CD4-positive, alpha-beta T cell (primary cell): ENCODE data around the gene ADGRA3. TPM values are rescaled to one million over a fixed set of nuclear protein-coding genes. Genes with fewer than 3 reads are reported as not detected.

Source experiments
- ATAC-seq: fragments of 200-7000 bp; cut with Tn5 transposase; one replicate; pipeline ENCODE4 v1.10.0; 2022; ENCODE audit warnings: mild to moderate bottlenecking; ENCODE audit not compliant: poor library complexity
- CTCF ChIA-PET: fragments of 350-600 bp; sonication (Branson Sonifier 250); formaldehyde crosslinking; loops from one replicate; lab custom pipeline; 2021; ENCODE audit warnings: antibody characterized with exemption, inconsistent platforms; lab: Charles Lee
- POLR2A ChIA-PET: fragments of 350-600 bp; sonication (Branson Sonifier 250); formaldehyde crosslinking; loops from one replicate; lab custom pipeline; 2021; ENCODE audit warnings: antibody characterized with exemption, inconsistent platforms; lab: Charles Lee
- DNase-seq, 14 experiments: peaks; one replicate each; pipeline ENCODE4 v3.0.0-alpha.2; 2013 to 2020; ENCODE audit warnings: mixed read lengths in 2 of 14
- H3K27ac ChIP-seq, 2 donors: one replicate each; pipeline versions ENCODE4 v1.5.1 to v1.7.0; 2013; ENCODE audit warnings: low read length in 2 of 2, low read depth in 1 of 2, mild to moderate bottlenecking in 1 of 2
- H3K27me3 ChIP-seq, 2 experiments: 1 replicate in 1 of 2; 2 replicates in 1 of 2; pipeline versions ENCODE4 v1.6.1 to v1.7.0; 2013; ENCODE audit warnings: low read length in 2 of 2, control low read depth in 1 of 2, mild to moderate bottlenecking in 1 of 2, moderate library complexity in 1 of 2; ENCODE audit not compliant: insufficient read depth in 2 of 2, control insufficient read depth in 1 of 2
- H3K36me3 ChIP-seq: one replicate; pipeline ENCODE4 v1.6.1; 2013; ENCODE audit warnings: low read length, control low read depth; ENCODE audit not compliant: insufficient read depth
- H3K4me1 ChIP-seq: one replicate; pipeline ENCODE4 v1.6.1; 2013; ENCODE audit warnings: low read length, control low read depth; ENCODE audit not compliant: insufficient read depth
- H3K4me3 ChIP-seq: one replicate; pipeline ENCODE4 v1.5.1; 2013; ENCODE audit warnings: mild to moderate bottlenecking, low read length, moderate library complexity
- H3K9me3 ChIP-seq, 2 experiments: 1 replicate in 1 of 2; 2 replicates in 1 of 2; pipeline versions ENCODE4 v1.6.1 to v1.7.0; 2013; ENCODE audit warnings: low read length in 2 of 2, mild to moderate bottlenecking in 2 of 2, control low read depth in 1 of 2, moderate library complexity in 1 of 2; ENCODE audit not compliant: control insufficient read depth in 1 of 2, insufficient read depth in 1 of 2
- H3K27ac Mint-ChIP-seq: one replicate; pipeline ENCODE4 v1.8.0; 2020; ENCODE audit warnings: mixed read lengths
- H3K27me3 Mint-ChIP-seq: one replicate; pipeline ENCODE4 v1.8.0; 2021; ENCODE audit warnings: mixed read lengths
- H3K36me3 Mint-ChIP-seq: one replicate; pipeline ENCODE4 v1.8.0; 2021; ENCODE audit warnings: low read depth, mixed read lengths
- H3K4me1 Mint-ChIP-seq: one replicate; pipeline ENCODE4 v1.8.0; 2021; ENCODE audit warnings: low read depth, mixed read lengths
- H3K4me3 Mint-ChIP-seq: one replicate; pipeline ENCODE4 v1.8.0; 2020; ENCODE audit warnings: mild to moderate bottlenecking, mixed read lengths
- H3K9me3 Mint-ChIP-seq: one replicate; pipeline ENCODE4 v1.8.0; 2020; ENCODE audit warnings: mixed read lengths
- CTCF ChIP-seq: fragments of 200-600 bp; IDR thresholded peaks from one replicate; pipeline ENCODE4 v1.8.0; 2022; ENCODE audit warnings: antibody characterized with exemption, mild to moderate bottlenecking
- intact Hi-C, 2 experiments: fragments of 100-400 bp; cut with DNase I in 1 of 2; cut with micrococcal nuclease in 1 of 2; formaldehyde crosslinking; loops; one replicate each; pipeline versions ENCODE4 v1.15.1 to v1.9.0; 2023 to 2025; cut with DNase I, micrococcal nuclease
- total RNA-seq, 174 experiments: library from RNA in 2 of 174; stranded (reverse) in 2 of 174; gene quantifications; one replicate each; pipeline ENCODE4 v1.2.3 and lab custom pipeline; 2021 to 2026

The ADGRA3 gene
- total RNA-seq, 2 experiments from 2014 or later, result 2.2 to 3.1 TPM

- intact Hi-C loops, result no loop called here
- Mint-ChIP-seq H3K9me3 (peaks cover 14% of the 10 kb centered on the region), H3K4me3 (no peak overlapping the region), H3K27ac (no peak overlapping the region), H3K27me3 (no peaks in the 10 kb centered on the region), H3K4me1 (no peaks in the 10 kb centered on the region), H3K36me3 (peaks cover 6% of the 10 kb centered on the region)
- ATAC-seq (no peak), DNase-seq (no peak)
- no peaks in the 10 kb centered on the region for H3K4me1 ChIP-seq
- ChIA-PET POLR2A (no interaction called here), CTCF (no interaction called here)
- no peaks in the 10 kb centered on the region for H3K36me3 ChIP-seq
- H3K27me3 ChIP-seq, result no peaks in the 10 kb centered on the region
- TF ChIP-seq CTCF, result no peak
- no peaks in the 10 kb centered on the region for H3K9me3 ChIP-seq
- H3K27ac ChIP-seq, result no peak overlapping the region
- H3K4me3 ChIP-seq, result no peak overlapping the region
Measured at GRCh38 chr4:22532117-22532516, 16.3 kb upstream of the ADGRA3 start.

GRCh38 chr4:22531311-22532019 is 15.6 kb upstream of the ADGRA3 start:
- Histone ChIP-seq H3K9me3 (no peaks in the 10 kb centered on the region), H3K27ac (no peak overlapping the region), H3K4me3 (no peak overlapping the region), H3K36me3 (no peaks in the 10 kb centered on the region), H3K27me3 (no peaks in the 10 kb centered on the region), H3K4me1 (no peaks in the 10 kb centered on the region)
- peaks cover 14% of the 10 kb centered on the region for H3K9me3 Mint-ChIP-seq
- POLR2A ChIA-PET, result no interaction called here
- H3K27me3 Mint-ChIP-seq, result no peaks in the 10 kb centered on the region
- TF ChIP-seq CTCF, result no peak
- DNase-seq (no peak), ATAC-seq (no peak)
- no peaks in the 10 kb centered on the region for H3K4me1 Mint-ChIP-seq
- H3K27ac Mint-ChIP-seq, result no peak overlapping the region
- no peak overlapping the region for H3K4me3 Mint-ChIP-seq
- H3K36me3 Mint-ChIP-seq, result peaks cover 6% of the 10 kb centered on the region
- intact Hi-C loops, result no loop called here
- CTCF ChIA-PET, result no interaction called here

GRCh38 chr4:22524895-22525294 is 9.0 kb upstream of the ADGRA3 start:
- H3K4me3 ChIP-seq, result no peak overlapping the region
- ChIA-PET POLR2A (no interaction called here), CTCF (no interaction called here)
- no peak overlapping the region for H3K27ac ChIP-seq
- intact Hi-C loops, result no loop called here
- H3K9me3 ChIP-seq, result no peaks in the 10 kb centered on the region
- H3K36me3 ChIP-seq, result no peaks in the 10 kb centered on the region
- Mint-ChIP-seq H3K27ac (no peak overlapping the region), H3K27me3 (no peaks in the 10 kb centered on the region), H3K9me3 (no peaks in the 10 kb centered on the region), H3K4me3 (no peak overlapping the region), H3K4me1 (no peaks in the 10 kb centered on the region), H3K36me3 (no peaks in the 10 kb centered on the region)
- H3K27me3 ChIP-seq, result no peaks in the 10 kb centered on the region
- no peak for TF ChIP-seq CTCF
- ATAC-seq (no peak), DNase-seq (no peak)
- H3K4me1 ChIP-seq, result no peaks in the 10 kb centered on the region
